SH-SY5Y (cell line): ENCODE measurements around the gene SUCLG2.

Experiments
- GATA2 ChIP-seq: IDR thresholded peaks from 2 replicates; pipeline ENCODE4 v1.6.1; 2011; ENCODE audit warnings: mild to moderate bottlenecking, low read depth, low read length
- GATA3 ChIP-seq: IDR thresholded peaks from 2 replicates; pipeline ENCODE4 v1.6.1; 2011; ENCODE audit warnings: low read depth, mild to moderate bottlenecking, low read length, moderate library complexity

DNA sequence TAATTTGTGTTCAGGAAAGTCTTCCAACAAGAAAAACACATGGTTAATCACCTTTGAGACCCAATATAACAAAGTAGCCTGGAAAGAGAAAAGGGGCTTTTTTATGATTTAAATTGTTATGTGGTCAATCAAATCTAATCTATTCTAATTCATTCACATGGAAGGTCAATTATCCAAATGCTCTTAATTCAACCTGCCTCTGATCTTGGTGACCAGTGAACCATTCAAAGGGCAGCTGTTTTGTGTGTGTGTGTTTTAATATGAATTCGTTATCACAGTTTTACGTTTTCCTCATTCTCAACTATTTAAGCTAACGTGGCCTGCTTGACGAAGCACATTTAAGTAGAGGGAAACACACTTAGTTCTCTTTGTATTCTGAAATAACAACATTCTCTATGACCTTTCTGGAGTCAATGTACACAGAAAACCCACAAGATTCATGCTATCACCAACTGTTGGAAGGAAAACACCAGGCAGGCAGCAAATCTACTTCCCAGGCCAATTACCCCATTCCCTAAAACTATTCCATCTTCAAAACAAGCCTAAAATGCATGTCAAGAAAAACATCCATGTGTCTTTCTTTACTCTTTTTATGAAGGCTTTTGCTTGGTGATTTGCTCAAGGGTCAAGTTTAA, 195.4 kb downstream of the SUCLG2 start:
- TF ChIP-seq GATA2 = no peak
- no peak for TF ChIP-seq GATA3
